Upper lobe of left lung (tissue), 6 donors: ENCODE results near the gene DCP1A. TPM values are rescaled to one million over a fixed set of nuclear protein-coding genes. Genes with fewer than 3 reads are reported as not detected.
"Not testable (repeated sequence)": the region's sequence is repeated elsewhere in the genome, so short reads cannot be mapped to it uniquely, and the experiment has no call there.

Source experiments
- ATAC-seq, 2 donors: fragments of 200-7000 bp; cut with Tn5 transposase; one replicate each; pipeline ENCODE4 v1.9.1; 2022; ENCODE audit warnings: mild to moderate bottlenecking in 2 of 2, moderate library complexity in 2 of 2; ENCODE audit not compliant: low FRiP score in 2 of 2
- DNase-seq, 2 donors: peaks; one replicate each; pipeline ENCODE4 v3.0.0-alpha.2; 2019 to 2020
- H3K27ac ChIP-seq, 4 donors: fragments of 200-600 bp; sonication (generic); one replicate each; pipeline ENCODE4 v1.5.1; 2016 to 2019
- H3K27me3 ChIP-seq, 4 donors: fragments of 200-600 bp; sonication (generic); one replicate each; pipeline ENCODE4 v1.5.1; 2017 to 2019
- H3K36me3 ChIP-seq, 4 donors: fragments of 200-600 bp; sonication (generic); one replicate each; pipeline ENCODE4 v1.5.1; 2016 to 2019
- H3K4me1 ChIP-seq, 4 donors: fragments of 200-600 bp; sonication (generic); one replicate each; pipeline ENCODE4 v1.5.1; 2018 to 2019
- H3K4me3 ChIP-seq, 4 donors: fragments of 200-600 bp; sonication (generic); one replicate each; pipeline ENCODE4 v1.5.1; 2017 to 2019; ENCODE audit warnings: mild to moderate bottlenecking in 2 of 4, moderate library complexity in 1 of 4
- H3K9me3 ChIP-seq, 4 donors: fragments of 200-600 bp; sonication (generic); one replicate each; pipeline ENCODE4 v1.5.1; 2018 to 2019
- EP300 ChIP-seq, 4 donors: sonication (generic); formaldehyde crosslinking; IDR thresholded peaks; one replicate each; pipeline ENCODE4 v1.5.1; 2017; ENCODE audit warnings: antibody characterized with exemption in 4 of 4, control low read depth in 2 of 4
- POLR2A ChIP-seq, 4 donors: fragments of 450-650 bp; IDR thresholded peaks; one replicate each; pipeline ENCODE4 v1.5.1; 2016 to 2017; ENCODE audit warnings: antibody characterized with exemption in 4 of 4, mild to moderate bottlenecking in 2 of 4
- POLR2AphosphoS5 ChIP-seq, 2 donors: sonication (generic); formaldehyde crosslinking; IDR thresholded peaks; one replicate each; pipeline ENCODE4 v1.5.1; 2017; ENCODE audit warnings: antibody characterized with exemption in 2 of 2
- WGBS, 2 donors: methylation state at CpG; one replicate each; pipeline ENCODE4 v1.1.5; 2017 to 2018; 5-methylcytosine and 5-hydroxymethylcytosine counted together
- total RNA-seq, 6 donors: library from RNA; depleted of rRNA in 4 of 6; stranded (reverse); fragments of >200 nt in 4 of 6; gene quantifications; one replicate each; pipeline versions ENCODE4 v1.1.0 to v1.2.1, GENCODE V29; 2016 to 2021
- TF ChIP-seq, protein P1 (sequence below), 6 experiments: fragments of 450-650 bp in 4 of 6; fragments of 200-600 bp in 2 of 6; sonication (generic) in 2 of 6; IDR thresholded peaks; one replicate each; pipeline ENCODE4 v1.5.1; 2016 to 2019; ENCODE audit warnings: antibody characterized with exemption in 6 of 6
- donor health status: DM: no; HTN: no; CAD: no; lungs with moderate emphysema.
- donor health status: DM: no; HTN: yes; CAD: no; lungs with severe emphysema.

The DCP1A gene
- total RNA-seq, 6 donors from 2014 or later, result 12.2 to 21.1 (median 18.7) TPM

DNA sequence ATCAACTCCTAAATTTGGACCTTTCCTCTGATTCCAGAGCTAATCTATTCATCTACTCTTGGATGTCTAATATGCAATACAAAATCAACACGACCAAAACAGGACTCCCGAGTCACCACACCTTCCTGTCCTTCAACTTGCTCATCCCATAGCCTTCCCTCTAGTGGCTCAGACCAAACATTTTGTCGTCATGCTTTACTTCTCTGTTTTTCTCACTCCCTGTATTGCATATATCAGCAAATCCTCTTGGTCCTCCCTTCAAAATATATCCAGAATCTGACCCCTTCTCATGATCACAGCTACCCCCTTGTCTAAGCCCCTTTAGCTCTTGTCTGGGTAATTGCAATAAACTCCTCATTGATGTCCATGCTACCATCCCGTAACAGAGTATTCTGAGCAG is 30.5 kb upstream of the DCP1A start:
- no peak overlapping the region for H3K4me3 ChIP-seq
- ATAC-seq, result no peak
- H3K27ac ChIP-seq, result no peak overlapping the region
- WGBS, 2 donors, result 65 to 72% methylated on average over 4 of the region's 4 CpGs
- no peak for DNase-seq
- H3K36me3 ChIP-seq, result no peaks in the 10 kb centered on the region
- no peaks in the 10 kb centered on the region for H3K4me1 ChIP-seq
- H3K27me3 ChIP-seq, result no peaks in the 10 kb centered on the region
- no peak for TF ChIP-seq EP300 (IDR thresholded peaks at IDR 0.05)
- no peak for TF ChIP-seq POLR2AphosphoS5 (IDR thresholded peaks at IDR 0.05)
- TF ChIP-seq, protein P1, sequence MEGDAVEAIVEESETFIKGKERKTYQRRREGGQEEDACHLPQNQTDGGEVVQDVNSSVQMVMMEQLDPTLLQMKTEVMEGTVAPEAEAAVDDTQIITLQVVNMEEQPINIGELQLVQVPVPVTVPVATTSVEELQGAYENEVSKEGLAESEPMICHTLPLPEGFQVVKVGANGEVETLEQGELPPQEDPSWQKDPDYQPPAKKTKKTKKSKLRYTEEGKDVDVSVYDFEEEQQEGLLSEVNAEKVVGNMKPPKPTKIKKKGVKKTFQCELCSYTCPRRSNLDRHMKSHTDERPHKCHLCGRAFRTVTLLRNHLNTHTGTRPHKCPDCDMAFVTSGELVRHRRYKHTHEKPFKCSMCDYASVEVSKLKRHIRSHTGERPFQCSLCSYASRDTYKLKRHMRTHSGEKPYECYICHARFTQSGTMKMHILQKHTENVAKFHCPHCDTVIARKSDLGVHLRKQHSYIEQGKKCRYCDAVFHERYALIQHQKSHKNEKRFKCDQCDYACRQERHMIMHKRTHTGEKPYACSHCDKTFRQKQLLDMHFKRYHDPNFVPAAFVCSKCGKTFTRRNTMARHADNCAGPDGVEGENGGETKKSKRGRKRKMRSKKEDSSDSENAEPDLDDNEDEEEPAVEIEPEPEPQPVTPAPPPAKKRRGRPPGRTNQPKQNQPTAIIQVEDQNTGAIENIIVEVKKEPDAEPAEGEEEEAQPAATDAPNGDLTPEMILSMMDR (IDR thresholded peaks at IDR 0.05), result no peak
- no peak for TF ChIP-seq POLR2A (IDR thresholded peaks at IDR 0.05)
- no peaks in the 10 kb centered on the region for H3K9me3 ChIP-seq

DNA sequence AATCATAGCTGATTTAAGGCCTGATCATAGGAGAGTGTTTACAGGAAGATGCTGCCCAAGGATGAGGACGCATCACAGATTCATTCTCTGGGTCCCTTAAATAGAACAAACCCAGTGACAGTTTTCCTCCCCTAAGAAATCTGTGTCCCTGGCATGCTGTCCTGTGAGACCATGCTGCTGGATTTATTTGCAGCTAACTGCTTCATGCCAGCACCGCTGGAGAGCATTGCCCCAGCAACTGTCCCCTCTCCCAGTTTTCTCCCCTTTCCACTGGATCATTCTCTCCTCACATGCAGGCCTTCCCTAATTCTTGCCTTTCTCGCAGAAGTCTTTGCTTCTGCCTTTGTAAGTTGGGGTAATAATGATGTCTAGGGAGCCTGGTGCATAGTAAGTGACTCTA is 29.3 kb upstream of the DCP1A start:
- Histone ChIP-seq H3K9me3 (no peaks in the 10 kb centered on the region), H3K4me3 (no peak overlapping the region), H3K27ac (no peak overlapping the region), H3K27me3 (no peaks in the 10 kb centered on the region), H3K4me1 (no peaks in the 10 kb centered on the region), H3K36me3 (no peaks in the 10 kb centered on the region)
- DNase-seq, result no peak
- WGBS, 2 donors, result 69 to 85% methylated on average over 3 of the region's 3 CpGs
- TF ChIP-seq, protein P1 (IDR thresholded peaks at IDR 0.05), result no peak
- TF ChIP-seq POLR2A (IDR thresholded peaks at IDR 0.05), result no peak
- no peak for TF ChIP-seq POLR2AphosphoS5 (IDR thresholded peaks at IDR 0.05)
- TF ChIP-seq EP300 (IDR thresholded peaks at IDR 0.05), result no peak
- no peak for ATAC-seq

DNA sequence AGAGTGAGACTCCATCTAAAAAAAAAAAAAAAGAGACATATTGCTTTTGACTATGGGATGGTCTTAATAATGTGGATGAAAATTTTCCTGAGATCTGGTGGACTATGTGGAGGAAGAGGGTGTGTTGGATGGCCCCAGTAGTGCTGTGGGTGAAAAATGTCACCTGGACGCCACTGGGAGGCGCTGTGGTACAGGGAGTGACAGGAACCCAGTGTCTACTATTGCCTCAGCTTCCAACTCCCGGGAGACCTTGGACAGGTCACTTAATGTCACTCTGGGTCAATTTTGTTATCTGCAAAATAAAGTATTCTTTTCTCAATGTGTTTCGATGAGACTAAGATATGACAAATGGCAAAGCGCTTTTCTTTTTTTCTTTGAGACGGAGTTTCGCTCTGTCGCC is 27.7 kb upstream of the DCP1A start:
- 55 to 58% methylated on average over 8 of the region's 8 CpGs for WGBS, 2 donors
- no peaks in the 10 kb centered on the region for H3K36me3 ChIP-seq
- H3K9me3 ChIP-seq, result no peaks in the 10 kb centered on the region
- H3K27ac ChIP-seq, result no peak overlapping the region
- ATAC-seq (peak; percentile 89 to 93), DNase-seq (peak in 1 of 2 donors; percentile 65)
- TF ChIP-seq POLR2AphosphoS5 (IDR thresholded peaks at IDR 0.05) (no peak), EP300 (IDR thresholded peaks at IDR 0.05) (no peak)
- TF ChIP-seq, protein P1 (IDR thresholded peaks at IDR 0.05), result peak; percentile 60 to 82 (median 72)
- no peaks in the 10 kb centered on the region for H3K27me3 ChIP-seq
- H3K4me1 ChIP-seq, result no peaks in the 10 kb centered on the region
- no peak overlapping the region for H3K4me3 ChIP-seq

DNA sequence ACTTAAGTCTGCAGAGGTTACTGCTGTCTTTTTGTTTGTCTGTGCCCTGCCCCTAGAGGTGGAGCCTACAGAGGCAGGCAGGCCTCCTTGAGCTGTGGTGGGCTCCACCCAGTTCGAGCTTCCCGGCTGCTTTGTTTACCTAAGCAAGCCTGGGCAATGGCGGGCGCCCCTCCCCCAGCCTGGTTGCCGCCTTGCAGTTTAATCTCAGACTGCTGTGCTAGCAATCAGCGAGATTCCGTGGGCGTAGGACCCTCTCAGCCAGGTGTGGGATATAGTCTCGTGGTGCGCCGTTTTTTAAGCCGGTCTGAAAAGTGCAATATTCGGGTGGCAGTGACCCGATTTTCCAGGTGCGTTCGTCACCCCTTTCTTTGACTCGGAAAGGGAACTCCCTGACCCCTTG is 23.4 kb upstream of the DCP1A start:
- H3K4me3 ChIP-seq, ATAC-seq: not testable (repeated sequence)
- WGBS, 2 donors, result 86 to 87% methylated on average over 8 to 9 of the region's 17 CpGs

DNA sequence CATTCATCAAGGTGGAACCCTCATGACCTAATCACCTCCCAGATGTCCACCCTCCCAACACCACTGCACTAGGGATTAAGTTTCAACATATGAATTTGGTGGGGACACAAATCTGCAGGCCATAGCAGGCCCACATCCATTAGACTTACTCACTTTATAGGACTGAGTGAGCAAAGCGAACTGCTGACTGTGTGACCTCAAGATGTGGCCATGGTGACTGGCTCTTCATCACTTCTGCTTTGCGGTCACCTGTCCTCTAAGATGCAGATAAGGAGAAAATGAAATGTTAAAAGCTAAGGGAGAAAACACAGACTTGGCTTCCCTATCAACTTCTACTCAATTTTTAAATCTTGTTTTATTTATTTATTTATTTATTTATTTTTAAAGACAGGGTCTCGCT is 14.5 kb upstream of the DCP1A start:
- TF ChIP-seq, protein P1 (IDR thresholded peaks at IDR 0.05), result no peak
- no peak for TF ChIP-seq POLR2AphosphoS5 (IDR thresholded peaks at IDR 0.05)
- TF ChIP-seq POLR2A (IDR thresholded peaks at IDR 0.05), result no peak
- no peak for TF ChIP-seq EP300 (IDR thresholded peaks at IDR 0.05)
- no peaks in the 10 kb centered on the region for H3K36me3 ChIP-seq

More for the DNA sequence above, 23.4 kb upstream of the DCP1A start:
- not testable (repeated sequence) for H3K27ac ChIP-seq, H3K36me3 ChIP-seq, H3K27me3 ChIP-seq, H3K4me1 ChIP-seq, H3K9me3 ChIP-seq
- peak in 1 of 2 donors; percentile 60 for DNase-seq

More for the DNA sequence above, 14.5 kb upstream of the DCP1A start:
- Histone ChIP-seq H3K27me3 (no peaks in the 10 kb centered on the region), H3K9me3 (no peaks in the 10 kb centered on the region), H3K27ac (no peak overlapping the region), H3K4me1 (no peaks in the 10 kb centered on the region), H3K4me3 (no peak overlapping the region)
- DNase-seq (no peak), ATAC-seq (no peak)
- 90 to 96% methylated on average over 3 of the region's 3 CpGs for WGBS, 2 donors
